ENCODE measurements around the gene CHRDL1. TPM values are rescaled to one million over a fixed set of nuclear protein-coding genes. Genes with fewer than 3 reads are reported as not detected.

CHRDL1 gene
- polyA plus RNA-seq, 1 of the 3 experiments (the other 2 are of a cell fraction) = 0.64 TPM

GRCh38 chrX:110791071-110791470, 4.5 kb downstream of the CHRDL1 start:
- Histone ChIP-seq H3K27ac (ENCODE audit: low read depth in 2 of 2, low read length in 1 of 2) (no peak overlapping the region), H2AFZ (ENCODE audit: low read depth) (no peak overlapping the region), H4K20me1 (ENCODE audit: insufficient read depth) (no peaks in the 10 kb centered on the region), H3K36me3 (replicated peaks in 1 of 2; ENCODE audit: control insufficient read depth in 1 of 2, insufficient read depth in 2 of 2, low read length in 1 of 2) (no peaks in the 10 kb centered on the region), H3K4me2 (no peak overlapping the region), H3K4me3 (ENCODE audit: low read depth in 2 of 2, low read length in 1 of 2) (no peak overlapping the region), H3F3A (replicated peaks; ENCODE audit: insufficient read depth) (no peaks in the 10 kb centered on the region), H3K79me2 (ENCODE audit: insufficient read depth) (no peaks in the 10 kb centered on the region), H3K27me3 (ENCODE audit: insufficient read depth) (peaks cover 23% of the 10 kb centered on the region), H3K9me3 (no peaks in the 10 kb centered on the region), H3K9me2 (no peaks in the 10 kb centered on the region), H3K4me1 (ENCODE audit: control insufficient read depth in 1 of 2, insufficient read depth in 2 of 2, low read depth in 1 of 2, low read length in 1 of 2) (no peaks in the 10 kb centered on the region; a peak in 1 of 4 replicates), H3K9ac (no peak overlapping the region)
- TF ChIP-seq SMC3 (IDR thresholded peaks at IDR 0.05; ENCODE audit: low read depth, low read length) (no peak), NFIC (IDR thresholded peaks at IDR 0.05; ENCODE audit: borderline replicate concordance) (no peak), FOXJ3 (CRISPR knock-in tag; IDR thresholded peaks at IDR 0.05) (no peak), PBX3 (IDR thresholded peaks at IDR 0.05) (no peak), TAF1 (IDR thresholded peaks at IDR 0.05; ENCODE audit: borderline replicate concordance, low read depth, low read length) (no peak), GABPA (IDR thresholded peaks at IDR 0.05; ENCODE audit: low read depth) (no peak), FOSL2 (IDR thresholded peaks at IDR 0.05; ENCODE audit: borderline replicate concordance, low read depth) (no peak), EP300 (IDR thresholded peaks at IDR 0.05; ENCODE audit: borderline replicate concordance in 1 of 2, low read depth in 1 of 2, low read length in 1 of 2) (no peak), RCOR1 (IDR thresholded peaks at IDR 0.05; ENCODE audit: low read length) (no peak), POLR2AphosphoS5 (IDR thresholded peaks at IDR 0.05; ENCODE audit: low read depth, low read length) (no peak), MEF2A (IDR thresholded peaks at IDR 0.05; ENCODE audit: borderline replicate concordance, low read depth) (no peak), MAX (IDR thresholded peaks at IDR 0.05; ENCODE audit: low read depth) (no peak), USF1 (IDR thresholded peaks at IDR 0.05; ENCODE audit: borderline replicate concordance, low read depth) (no peak), MXI1 (IDR thresholded peaks at IDR 0.05; ENCODE audit: low read depth, low read length) (no peak)
- TF ChIP-seq, protein P1, sequence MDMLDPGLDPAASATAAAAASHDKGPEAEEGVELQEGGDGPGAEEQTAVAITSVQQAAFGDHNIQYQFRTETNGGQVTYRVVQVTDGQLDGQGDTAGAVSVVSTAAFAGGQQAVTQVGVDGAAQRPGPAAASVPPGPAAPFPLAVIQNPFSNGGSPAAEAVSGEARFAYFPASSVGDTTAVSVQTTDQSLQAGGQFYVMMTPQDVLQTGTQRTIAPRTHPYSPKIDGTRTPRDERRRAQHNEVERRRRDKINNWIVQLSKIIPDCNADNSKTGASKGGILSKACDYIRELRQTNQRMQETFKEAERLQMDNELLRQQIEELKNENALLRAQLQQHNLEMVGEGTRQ (IDR thresholded peaks at IDR 0.05; ENCODE audit: borderline replicate concordance, low read depth, low read length) = no peak
- ChIA-PET CTCF (no interaction called here), POLR2A (no interaction called here)
- 23% methylated on average over 5 of the region's 5 CpGs for WGBS (ENCODE audit: low lambda C conversion rate)
- DNase-seq = no peak

- no peaks in the 10 kb centered on the region for H3K9me3 ChIP-seq
- H3K9ac ChIP-seq = no peak overlapping the region
- CTCF ChIA-PET = no interaction called here
- WGBS (ENCODE audit: low lambda C conversion rate) = 38% methylated on average over 4 of the region's 4 CpGs
- no peaks in the 10 kb centered on the region for H3F3A ChIP-seq (replicated peaks; ENCODE audit: insufficient read depth)
- no peaks in the 10 kb centered on the region for H3K79me2 ChIP-seq (ENCODE audit: insufficient read depth)
- no peak overlapping the region for H2AFZ ChIP-seq (ENCODE audit: low read depth)
- H3K4me2 ChIP-seq = no peak overlapping the region
- DNase-seq = no peak
- no peaks in the 10 kb centered on the region for H3K4me1 ChIP-seq (ENCODE audit: control insufficient read depth in 1 of 2, insufficient read depth in 2 of 2, low read depth in 1 of 2, low read length in 1 of 2)
- no peak overlapping the region for H3K27ac ChIP-seq (ENCODE audit: low read depth in 2 of 2, low read length in 1 of 2)
- H3K27me3 ChIP-seq (ENCODE audit: insufficient read depth) = peaks cover 5% of the 10 kb centered on the region; the same call in 1 of the 2 replicates
- TF ChIP-seq USF1 (IDR thresholded peaks at IDR 0.05; ENCODE audit: borderline replicate concordance, low read depth) (no peak), ELF1 (IDR thresholded peaks at IDR 0.05) (no peak), GATA2 (CRISPR knock-in tag; IDR thresholded peaks at IDR 0.05) (no peak), POLR2AphosphoS5 (IDR thresholded peaks at IDR 0.05; ENCODE audit: low read depth, low read length) (no peak), TAF1 (IDR thresholded peaks at IDR 0.05; ENCODE audit: borderline replicate concordance, low read depth, low read length) (no peak), RAD21 (IDR thresholded peaks at IDR 0.05; ENCODE audit: low read length) (no peak), EP300 (IDR thresholded peaks at IDR 0.05; ENCODE audit: borderline replicate concordance in 1 of 2, low read depth in 1 of 2, low read length in 1 of 2) (no peak), EZH2phosphoT487 (IDR thresholded peaks at IDR 0.05; ENCODE audit: borderline replicate concordance, low read depth) (no peak), FOXM1 (IDR thresholded peaks at IDR 0.05; ENCODE audit: low read depth) (no peak), MEF2A (IDR thresholded peaks at IDR 0.05; ENCODE audit: borderline replicate concordance, low read depth) (no peak), RFX5 (IDR thresholded peaks at IDR 0.05; ENCODE audit: low read length) (no peak), FOXJ3 (CRISPR knock-in tag; IDR thresholded peaks at IDR 0.05) (no peak), MAX (IDR thresholded peaks at IDR 0.05; ENCODE audit: low read depth) (no peak), GABPA (IDR thresholded peaks at IDR 0.05; ENCODE audit: low read depth) (no peak), NRF1 (IDR thresholded peaks at IDR 0.05; ENCODE audit: low read depth, low read length) (no peak), TCF12 (IDR thresholded peaks at IDR 0.05) (no peak), TEAD4 (IDR thresholded peaks at IDR 0.05; ENCODE audit: borderline replicate concordance, insufficient read depth) (no peak)
- H3K4me3 ChIP-seq (ENCODE audit: low read depth in 2 of 2, low read length in 1 of 2) = no peak overlapping the region
- H3K36me3 ChIP-seq (replicated peaks in 1 of 2; ENCODE audit: control insufficient read depth in 1 of 2, insufficient read depth in 2 of 2, low read length in 1 of 2) = no peaks in the 10 kb centered on the region
- POLR2A ChIA-PET = no interaction called here
- H4K20me1 ChIP-seq (ENCODE audit: insufficient read depth) = no peaks in the 10 kb centered on the region
- no peaks in the 10 kb centered on the region for H3K9me2 ChIP-seq
Observed at GRCh38 chrX:110786486-110786885, 9.1 kb downstream of the CHRDL1 start.
